SK-N-SH (cell line): ENCODE data around the gene KLRC2. TPM values are rescaled to one million over a fixed set of nuclear protein-coding genes. Genes with fewer than 3 reads are reported as not detected.

Experiments
- polyA plus RNA-seq, 3 experiments: library from polyadenylated mRNA; depleted of rRNA; stranded (reverse); fragments of >200 nt; gene quantifications; 2 replicates each; pipeline ENCODE4 v1.2.3, GENCODE V29; 2012

Gene KLRC2
- polyA plus RNA-seq, 1 of the 3 experiments (the other 2 are of a cell fraction), result not detected

Other genes with a start within 250 kb of the KLRC2 start
- gene GABARAPL1, start 223.1 kb downstream of the KLRC2 start, polyA plus RNA-seq (2012; rRNA removed), result 9.2 and 14.3 TPM in 2 replicates
- not detected in 2 replicates for gene KLRD1, start 128.1 kb downstream of the KLRC2 start, polyA plus RNA-seq (2012; rRNA removed)
- gene KLRK1, start 46.0 kb downstream of the KLRC2 start, polyA plus RNA-seq (2012; rRNA removed), result not detected in 2 replicates
- not detected in 2 replicates for gene KLRC4, start 26.3 kb downstream of the KLRC2 start, polyA plus RNA-seq (2012; rRNA removed)
- not detected in 2 replicates for gene KLRC3, start 15.4 kb downstream of the KLRC2 start, polyA plus RNA-seq (2012; rRNA removed)
- not detected in 2 replicates for gene KLRC1, start 17.4 kb upstream of the KLRC2 start, polyA plus RNA-seq (2012; rRNA removed)
- 0.07 and 0.16 TPM in 2 replicates for gene EIF2S3B, start 69.9 kb upstream of the KLRC2 start, polyA plus RNA-seq (2012; rRNA removed)
- gene MAGOHB, start 177.6 kb upstream of the KLRC2 start, polyA plus RNA-seq (2012; rRNA removed), result 13.5 and 15.7 TPM in 2 replicates
- gene STYK1, start 238.0 kb upstream of the KLRC2 start, polyA plus RNA-seq (2012; rRNA removed), result not detected in 2 replicates